K562 (cell line): Measurements from ENCODE around the gene CMBL. TPM values are rescaled to one million over a fixed set of nuclear protein-coding genes. Genes with fewer than 3 reads are reported as not detected.

Source experiments
- HLTF ChIP-seq: fragments of 450-650 bp; IDR thresholded peaks from 2 replicates; pipeline ENCODE4 v1.6.1; 2016
- SMARCA5 ChIP-seq: fragments of 450-650 bp; IDR thresholded peaks from 2 replicates; pipeline ENCODE4 v1.6.1; 2016
- ZNF41 ChIP-seq: fragments of 250-450 bp; sonication (Bioruptor Pico); conservative IDR thresholded peaks from 2 replicates; pipeline ENCODE4 v1.4.0; 2020; ENCODE audit warnings: mild to moderate bottlenecking
- ZNF780A ChIP-seq: fragments of 250-450 bp; sonication (Bioruptor Pico); IDR thresholded peaks from 2 replicates; pipeline ENCODE4 v1.5.0; 2021; ENCODE audit warnings: mild to moderate bottlenecking
- polyA plus RNA-seq, 8 experiments: library from polyadenylated mRNA; depleted of rRNA in 4 of 8; stranded (reverse) in 5 of 8; unstranded in 3 of 8; fragments of >200 nt; fragmentation: Nextera tagmentation in 2 of 8; fragmentation: Illumina TruSeq in 1 of 8; extraction: Ambion mirVana in 2 of 8; extraction: Trizol in 1 of 8; gene quantifications; 2 replicates each; pipeline versions ENCODE4 v1.2.1 to v1.2.3, GENCODE V29; 2011 to 2014; ENCODE audit warnings: inconsistent platforms in 1 of 8, missing spikeins in 1 of 8
- total RNA-seq, 7 experiments: library from RNA; depleted of rRNA in 6 of 7; stranded (reverse); fragments of >200 nt in 6 of 7; fragmentation: Illumina TruSeq in 2 of 7; extraction: Trizol in 2 of 7; gene quantifications; 2 replicates each; pipeline versions ENCODE4 v1.2.1 to v1.2.3, GENCODE V29; 2011 to 2021; ENCODE audit warnings: low replicate concordance in 1 of 7
- TF ChIP-seq, protein P1 (sequence below): fragments of 250-450 bp; sonication (Bioruptor Pico); IDR thresholded peaks from 2 replicates; pipeline ENCODE4 v1.8.0; 2021; ENCODE audit warnings: moderate library complexity, mild to moderate bottlenecking, inconsistent platforms
- TF ChIP-seq, protein P2 (sequence below), 2 experiments: fragments of 150-350 bp in 1 of 2; IDR thresholded peaks; 2 replicates each; pipeline ENCODE4 v1.6.1; 2012 to 2016; ENCODE audit warnings: low read depth in 2 of 2, low read length in 2 of 2, mild to moderate bottlenecking in 1 of 2, moderate library complexity in 1 of 2

Gene CMBL
- total and polyA plus RNA-seq, 9 of the 15 experiments (the other 6 are each of a cell fraction or from before 2014, with no cell fraction given) = 22.6 to 192 (median 71.1) TPM

DNA sequence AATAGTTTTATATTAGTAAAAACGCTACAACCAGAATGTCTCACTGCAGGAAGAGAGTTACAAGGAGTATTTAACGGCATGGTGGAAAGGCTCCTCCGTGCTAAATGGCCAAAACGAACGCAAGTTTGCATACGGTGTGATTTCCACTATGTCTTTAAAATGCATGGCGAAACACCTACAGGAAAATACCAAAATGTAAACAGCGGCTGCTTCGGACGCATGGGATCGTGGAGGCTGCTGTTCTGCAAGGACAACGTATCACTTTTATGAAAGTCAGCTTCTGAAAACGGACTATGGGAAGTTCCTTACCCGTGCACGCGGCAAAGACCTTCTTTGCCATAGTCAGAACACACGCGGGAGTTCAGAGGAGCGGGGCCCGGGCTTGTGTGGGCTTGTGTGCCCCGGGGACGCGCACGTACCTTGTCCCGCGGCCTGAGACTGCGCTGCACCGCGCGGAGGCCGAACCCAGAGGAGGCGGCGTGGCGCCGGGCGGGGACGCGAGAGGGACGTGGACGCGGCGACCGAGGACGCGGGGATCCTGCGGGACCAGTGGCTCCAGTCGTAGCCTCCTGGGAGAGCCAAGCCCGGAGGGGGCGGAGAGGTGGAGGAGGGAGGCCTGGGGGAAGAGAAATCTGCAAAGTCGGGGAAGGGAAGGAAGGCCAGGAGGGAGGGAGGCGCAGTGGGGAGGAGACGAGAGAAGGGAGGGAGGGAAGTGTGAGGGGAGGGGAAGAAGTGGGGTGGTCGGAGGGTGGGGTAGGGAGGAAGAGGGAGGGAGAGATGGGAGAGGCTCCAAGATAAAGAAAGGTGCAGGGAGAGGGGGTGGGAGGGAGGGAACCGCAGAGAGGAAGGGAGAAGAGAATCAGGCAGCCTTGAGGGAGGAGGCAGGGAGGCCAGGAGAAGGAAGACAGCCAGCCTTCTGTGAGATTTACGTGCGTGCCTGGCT, at the start of gene CMBL (continued):
- TF ChIP-seq, protein P1, sequence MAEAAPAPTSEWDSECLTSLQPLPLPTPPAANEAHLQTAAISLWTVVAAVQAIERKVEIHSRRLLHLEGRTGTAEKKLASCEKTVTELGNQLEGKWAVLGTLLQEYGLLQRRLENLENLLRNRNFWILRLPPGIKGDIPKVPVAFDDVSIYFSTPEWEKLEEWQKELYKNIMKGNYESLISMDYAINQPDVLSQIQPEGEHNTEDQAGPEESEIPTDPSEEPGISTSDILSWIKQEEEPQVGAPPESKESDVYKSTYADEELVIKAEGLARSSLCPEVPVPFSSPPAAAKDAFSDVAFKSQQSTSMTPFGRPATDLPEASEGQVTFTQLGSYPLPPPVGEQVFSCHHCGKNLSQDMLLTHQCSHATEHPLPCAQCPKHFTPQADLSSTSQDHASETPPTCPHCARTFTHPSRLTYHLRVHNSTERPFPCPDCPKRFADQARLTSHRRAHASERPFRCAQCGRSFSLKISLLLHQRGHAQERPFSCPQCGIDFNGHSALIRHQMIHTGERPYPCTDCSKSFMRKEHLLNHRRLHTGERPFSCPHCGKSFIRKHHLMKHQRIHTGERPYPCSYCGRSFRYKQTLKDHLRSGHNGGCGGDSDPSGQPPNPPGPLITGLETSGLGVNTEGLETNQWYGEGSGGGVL (CRISPR knock-in tag) = no peak
- peak; percentile 89; the same call in 1 of the 2 replicates for TF ChIP-seq SMARCA5
- TF ChIP-seq ZNF780A (CRISPR knock-in tag) = no peak
- TF ChIP-seq ZNF41 (CRISPR knock-in tag) = no peak
- TF ChIP-seq, protein P2, sequence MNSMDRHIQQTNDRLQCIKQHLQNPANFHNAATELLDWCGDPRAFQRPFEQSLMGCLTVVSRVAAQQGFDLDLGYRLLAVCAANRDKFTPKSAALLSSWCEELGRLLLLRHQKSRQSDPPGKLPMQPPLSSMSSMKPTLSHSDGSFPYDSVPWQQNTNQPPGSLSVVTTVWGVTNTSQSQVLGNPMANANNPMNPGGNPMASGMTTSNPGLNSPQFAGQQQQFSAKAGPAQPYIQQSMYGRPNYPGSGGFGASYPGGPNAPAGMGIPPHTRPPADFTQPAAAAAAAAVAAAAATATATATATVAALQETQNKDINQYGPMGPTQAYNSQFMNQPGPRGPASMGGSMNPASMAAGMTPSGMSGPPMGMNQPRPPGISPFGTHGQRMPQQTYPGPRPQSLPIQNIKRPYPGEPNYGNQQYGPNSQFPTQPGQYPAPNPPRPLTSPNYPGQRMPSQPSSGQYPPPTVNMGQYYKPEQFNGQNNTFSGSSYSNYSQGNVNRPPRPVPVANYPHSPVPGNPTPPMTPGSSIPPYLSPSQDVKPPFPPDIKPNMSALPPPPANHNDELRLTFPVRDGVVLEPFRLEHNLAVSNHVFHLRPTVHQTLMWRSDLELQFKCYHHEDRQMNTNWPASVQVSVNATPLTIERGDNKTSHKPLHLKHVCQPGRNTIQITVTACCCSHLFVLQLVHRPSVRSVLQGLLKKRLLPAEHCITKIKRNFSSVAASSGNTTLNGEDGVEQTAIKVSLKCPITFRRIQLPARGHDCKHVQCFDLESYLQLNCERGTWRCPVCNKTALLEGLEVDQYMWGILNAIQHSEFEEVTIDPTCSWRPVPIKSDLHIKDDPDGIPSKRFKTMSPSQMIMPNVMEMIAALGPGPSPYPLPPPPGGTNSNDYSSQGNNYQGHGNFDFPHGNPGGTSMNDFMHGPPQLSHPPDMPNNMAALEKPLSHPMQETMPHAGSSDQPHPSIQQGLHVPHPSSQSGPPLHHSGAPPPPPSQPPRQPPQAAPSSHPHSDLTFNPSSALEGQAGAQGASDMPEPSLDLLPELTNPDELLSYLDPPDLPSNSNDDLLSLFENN (IDR thresholded peaks at IDR 0.05; ENCODE audit: low read depth in 2 of 2, low read length in 2 of 2) = no peak
- TF ChIP-seq HLTF = peak; percentile 97
